ENCODE results near the gene FAM107B. TPM values are rescaled to one million over a fixed set of nuclear protein-coding genes. Genes with fewer than 3 reads are reported as not detected.

FAM107B gene
- total RNA-seq: 100 to 1,000 TPM in 2 of 6 experiments, 10 to 100 TPM in 4; 58.6 to 116 (median 68.7) TPM
- long read RNA-seq, partial matches to known transcripts: 1 of 9 reads
- long read RNA-seq, other reads (novel, unspliced or antisense): 5 of 9 reads

- H3K27ac ChIP-seq: no peak within 1 kb of the TSS
- no peaks in the 10 kb centered on the region for H3K27me3 ChIP-seq
- no peaks in the 10 kb centered on the region for H3K36me3 ChIP-seq
- ATAC-seq: no peak
- intact Hi-C loops (cut with DNase I): no loop called here
- 84% methylated on average over 4 of the region's 8 CpGs for WGBS (ENCODE audit: insufficient coverage, low coverage, low lambda C conversion rate, missing lambda C conversion rate)
- no peaks in the 10 kb centered on the region for H3K9me3 ChIP-seq
- peaks cover 0 to 5% (median 0%) of the 10 kb centered on the region in 4 donors for H3K4me1 ChIP-seq
- no peak for DNase-seq
- H3K4me3 ChIP-seq: no peak within 1 kb of the TSS
- TF ChIP-seq POLR2A (IDR thresholded peaks at IDR 0.05): no peak
- TF ChIP-seq CTCF (IDR thresholded peaks at IDR 0.05): no peak
Observed at GRCh38 chr10:14774797-14775196, at the start of gene FAM107B. FAM107B (minus strand) TSS chr10:14774897; CDS start chr10:14774663, 234 bp downstream.

- no peak for ATAC-seq
- intact Hi-C loops (cut with DNase I): loop anchor here in 1 of 2 donors (10.0 kb wide), 1 partner anchor 319 kb away; no protein-coding TSS in a partner anchor
- no peaks in the 10 kb centered on the region for H3K4me1 ChIP-seq
- no peak for DNase-seq
- no peak overlapping the region for H3K4me3 ChIP-seq
- H3K27ac ChIP-seq: no peak overlapping the region
- no peaks in the 10 kb centered on the region for H3K9me3 ChIP-seq
- H3K27me3 ChIP-seq: no peaks in the 10 kb centered on the region
- 91% methylated on average over 1 of the region's 3 CpGs for WGBS (ENCODE audit: insufficient coverage, low coverage, low lambda C conversion rate, missing lambda C conversion rate)
- H3K36me3 ChIP-seq: no peaks in the 10 kb centered on the region
- no peak for TF ChIP-seq CTCF (IDR thresholded peaks at IDR 0.05)
- no peak for TF ChIP-seq POLR2A (IDR thresholded peaks at IDR 0.05)
Observed at GRCh38 chr10:14823966-14824365, 49.3 kb upstream of the FAM107B start.

GRCh38 chr10:14822879-14823755, 48.4 kb upstream of the FAM107B start:
- intact Hi-C loops (cut with DNase I): loop anchor here in 1 of 2 donors (10.0 kb wide), 1 partner anchor 318 kb away; no protein-coding TSS in a partner anchor
- Histone ChIP-seq H3K27ac (no peak overlapping the region), H3K9me3 (no peaks in the 10 kb centered on the region), H3K4me1 (no peaks in the 10 kb centered on the region), H3K36me3 (no peaks in the 10 kb centered on the region), H3K4me3 (no peak overlapping the region), H3K27me3 (no peaks in the 10 kb centered on the region)
- DNase-seq (no peak), ATAC-seq (peak; percentile 58 to 76 (median 68))
- WGBS (ENCODE audit: insufficient coverage, low coverage, low lambda C conversion rate, missing lambda C conversion rate): 5% methylated on average over 2 of the region's 3 CpGs
- TF ChIP-seq POLR2A (IDR thresholded peaks at IDR 0.05): no peak
- TF ChIP-seq CTCF (IDR thresholded peaks at IDR 0.05): peak; percentile 59 to 73 (median 66)

- TF ChIP-seq POLR2A (IDR thresholded peaks at IDR 0.05) (no peak), CTCF (IDR thresholded peaks at IDR 0.05) (no peak)
- H3K27me3 ChIP-seq: no peaks in the 10 kb centered on the region
- H3K4me1 ChIP-seq: no peaks in the 10 kb centered on the region
- no peaks in the 10 kb centered on the region for H3K9me3 ChIP-seq
- no peak overlapping the region for H3K27ac ChIP-seq
- DNase-seq: no peak
- ATAC-seq: no peak
- WGBS (ENCODE audit: insufficient coverage, low coverage, low lambda C conversion rate, missing lambda C conversion rate): 82% methylated on average over 6 of the region's 6 CpGs
- intact Hi-C loops (cut with DNase I): loop anchor here in 1 of 2 donors (10.0 kb wide), 1 partner anchor 317 kb away; no protein-coding TSS in a partner anchor
- no peaks in the 10 kb centered on the region for H3K36me3 ChIP-seq
- H3K4me3 ChIP-seq: no peak overlapping the region
Observed at GRCh38 chr10:14821635-14822375, 47.1 kb upstream of the FAM107B start.

Data from right lobe of liver (tissue), 6 donors.